ENCODE data around the gene ATF3.

DNA sequence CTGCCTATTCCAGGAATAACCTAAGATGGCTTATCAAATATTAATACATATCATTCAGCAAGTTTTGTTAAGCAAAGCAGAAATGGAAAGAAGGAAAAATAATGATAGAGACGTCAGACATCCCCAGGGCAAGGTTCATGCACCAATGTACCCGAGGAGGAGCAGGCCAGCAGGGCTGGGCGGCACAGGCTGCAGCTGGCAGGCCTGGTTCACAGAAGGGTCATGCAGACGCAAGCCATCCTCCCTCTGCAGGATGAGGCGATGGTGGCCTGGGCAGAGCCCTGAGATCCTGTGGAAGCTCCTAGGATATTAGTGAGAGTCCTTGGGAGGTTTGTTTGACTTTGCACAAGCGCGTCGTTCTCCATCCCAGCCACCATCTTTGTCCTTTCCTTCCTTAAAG lies 61.0 kb downstream of the ATF3 start:
- TF ChIP-seq CTCF (IDR thresholded peaks at IDR 0.05) (no peak), POLR2AphosphoS5 (IDR thresholded peaks at IDR 0.05) (no peak), EP300 (IDR thresholded peaks at IDR 0.05) (no peak)
